ENCODE results near the gene RNF212. TPM values are rescaled to one million over a fixed set of nuclear protein-coding genes. Genes with fewer than 3 reads are reported as not detected.

The RNF212 gene, protein sequence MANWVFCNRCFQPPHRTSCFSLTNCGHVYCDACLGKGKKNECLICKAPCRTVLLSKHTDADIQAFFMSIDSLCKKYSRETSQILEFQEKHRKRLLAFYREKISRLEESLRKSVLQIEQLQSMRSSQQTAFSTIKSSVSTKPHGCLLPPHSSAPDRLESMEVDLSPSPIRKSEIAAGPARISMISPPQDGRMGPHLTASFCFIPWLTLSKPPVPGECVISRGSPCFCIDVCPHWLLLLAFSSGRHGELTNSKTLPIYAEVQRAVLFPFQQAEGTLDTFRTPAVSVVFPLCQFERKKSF
- total RNA-seq (1 to 10 TPM; 1.3 to 8.9 TPM), polyA plus RNA-seq (under 1 TPM in 1 of 2 donors, not detected in 1; 0.74 TPM)
- long read RNA-seq, donor 1: 0 reads
- long read RNA-seq, donor 2, partial matches to known transcripts: 0 of 1 reads
- long read RNA-seq, donor 2, other reads (novel, unspliced or antisense): 1 of 1 reads

DNA sequence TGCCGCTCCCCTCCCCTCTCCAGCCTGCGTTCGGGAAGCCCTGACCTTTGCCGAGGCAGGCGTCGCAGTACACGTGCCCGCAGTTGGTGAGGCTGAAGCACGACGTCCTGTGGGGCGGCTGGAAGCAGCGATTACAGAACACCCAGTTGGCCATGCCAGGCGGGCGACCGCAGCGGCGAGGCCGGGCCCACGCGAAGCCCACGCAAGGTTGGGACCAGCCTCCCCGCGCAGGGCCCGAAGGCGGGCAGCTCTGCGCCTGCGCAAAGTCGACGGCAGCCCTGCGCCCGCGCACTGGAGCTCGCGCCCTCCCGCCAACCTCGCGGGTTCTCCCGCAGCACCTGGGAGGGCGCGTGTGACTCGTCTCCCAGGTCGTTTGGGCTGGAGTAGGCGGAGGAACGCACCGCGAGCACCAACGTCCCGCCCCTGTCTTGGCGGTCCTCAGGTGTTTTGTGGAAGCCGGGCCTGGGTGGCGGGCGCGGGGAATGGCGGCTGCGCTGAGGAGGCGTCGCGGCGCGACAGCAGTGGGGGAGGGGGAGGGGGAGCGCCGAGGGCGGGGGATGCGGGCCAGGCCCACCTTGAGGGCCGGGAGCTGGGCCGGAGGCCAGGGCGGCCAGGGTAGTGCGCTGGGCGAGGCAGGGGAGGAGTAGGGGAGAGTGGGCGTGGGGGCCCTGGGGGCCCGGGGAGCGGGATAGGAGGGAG lies at the start of gene RNF212:
Gene RNF212, minus strand, starts transcription at position 254 of the 699 bp plus-strand sequence. Its CDS starts 100 bp downstream, at position 154.
- H3K4me3 ChIP-seq (ENCODE audit: low read length in 2 of 2): no peak within 1 kb of the TSS

DNA sequence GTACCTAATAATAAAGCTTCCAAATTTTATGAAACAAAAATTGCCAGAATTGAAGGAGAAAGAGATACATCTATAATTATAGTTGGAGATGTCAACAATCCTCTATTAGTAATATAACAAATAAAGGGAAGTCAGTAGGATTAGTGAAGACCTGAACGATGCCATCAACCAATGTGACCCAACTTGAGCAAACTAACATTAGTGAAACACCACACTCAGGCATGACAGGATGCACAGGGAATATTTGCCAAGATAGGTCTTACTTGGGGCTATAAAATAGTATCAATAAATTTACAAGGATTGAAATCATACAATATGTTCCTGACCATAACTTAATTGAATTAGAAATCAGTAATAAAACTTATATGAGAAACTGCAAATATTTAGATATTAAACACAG lies 47.0 kb upstream of the RNF212 start:
- DNase-seq: no peak
- H3K27ac ChIP-seq (ENCODE audit: low read depth in 1 of 2, low read length in 2 of 2): no peak overlapping the region
- no peak overlapping the region for H3K4me3 ChIP-seq (ENCODE audit: low read length in 2 of 2)
- no peaks in the 10 kb centered on the region for H3K4me1 ChIP-seq (ENCODE audit: control insufficient read depth in 1 of 2, insufficient read depth in 2 of 2, low read length in 2 of 2)
- H3K9me3 ChIP-seq (ENCODE audit: control insufficient read depth, low read length): no peaks in the 10 kb centered on the region
- intact Hi-C loops (cut with DNase I): loop anchor here (10.0 kb wide), 1 partner anchor 184 kb away; the partner anchor contains the start of gene UVSSA (in 2 of the 2)
- no peaks in the 10 kb centered on the region for H3K36me3 ChIP-seq (ENCODE audit: control insufficient read depth in 1 of 2, insufficient read depth in 2 of 2, low read length in 1 of 2)
- no peak for ATAC-seq (ENCODE audit: low FRiP score)
- H3K27me3 ChIP-seq (ENCODE audit: control insufficient read depth in 1 of 2, insufficient read depth in 2 of 2, low read length in 1 of 2): no peaks in the 10 kb centered on the region
- 86% methylated on average over 1 of the region's 1 CpG for WGBS, 2 donors

More for the DNA sequence above, at the start of gene RNF212:
- H3K36me3 ChIP-seq (ENCODE audit: control insufficient read depth in 1 of 2, insufficient read depth in 2 of 2, low read length in 1 of 2): no peaks in the 10 kb centered on the region
- intact Hi-C loops (cut with DNase I): no loop called here
- no peaks in the 10 kb centered on the region for H3K9me3 ChIP-seq (ENCODE audit: control insufficient read depth, low read length)
- no peak within 1 kb of the TSS for H3K27ac ChIP-seq (ENCODE audit: low read depth in 1 of 2, low read length in 2 of 2)
- H3K4me1 ChIP-seq (ENCODE audit: control insufficient read depth in 1 of 2, insufficient read depth in 2 of 2, low read length in 2 of 2): no peaks in the 10 kb centered on the region
- H3K27me3 ChIP-seq (ENCODE audit: control insufficient read depth in 1 of 2, insufficient read depth in 2 of 2, low read length in 1 of 2): peaks cover 0 to 3% of the 10 kb centered on the region in 2 donors
- peak; percentile 59 for ATAC-seq (ENCODE audit: low FRiP score)
- DNase-seq: no peak
- whole genome bisulfite sequencing, 2 donors: 14 to 21% methylated on average over 52 to 71 of the region's 72 CpGs

DNA sequence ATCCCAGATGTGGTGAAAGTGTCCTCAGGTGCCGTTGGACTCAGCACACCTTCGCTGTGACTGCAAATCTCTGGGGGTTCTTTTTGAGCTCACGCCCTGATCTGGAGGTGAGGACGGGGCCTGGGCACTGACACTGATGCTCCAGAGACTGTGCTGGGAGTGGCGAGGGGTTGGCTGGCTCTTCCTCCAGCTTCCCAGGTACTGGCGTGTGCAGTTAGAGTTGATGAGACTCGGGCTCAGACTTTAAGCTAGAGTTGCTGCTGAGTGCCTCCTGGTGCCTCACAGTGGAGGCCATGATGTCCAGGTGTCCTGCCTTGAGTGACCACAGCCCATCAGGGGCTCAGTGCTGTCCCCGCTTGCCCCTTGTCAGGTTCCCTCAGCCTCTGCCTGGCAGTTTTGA lies 42.7 kb upstream of the RNF212 start:
- DNase-seq: no peak
- WGBS, 2 donors: 88 to 96% methylated on average over 8 of the region's 8 CpGs

DNA sequence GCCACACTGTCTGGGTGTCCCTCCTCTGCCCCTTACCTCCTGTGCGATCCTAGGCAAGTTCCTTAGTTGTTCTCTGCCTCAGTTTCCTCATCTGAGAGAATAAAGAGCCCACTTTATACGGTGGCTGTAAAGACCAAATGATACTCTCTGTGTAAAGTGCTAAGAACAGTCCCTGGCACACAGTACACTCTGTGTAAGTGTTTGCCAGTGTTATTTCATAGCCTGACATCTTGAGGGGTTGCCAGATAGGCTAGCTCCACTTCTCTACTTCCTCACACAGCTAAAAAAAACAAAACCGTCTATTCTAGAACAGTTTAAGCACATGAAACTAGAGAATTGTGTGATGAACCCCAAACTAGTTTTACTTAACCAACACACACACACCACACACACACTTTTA lies 42.0 kb upstream of the RNF212 start:
- Histone ChIP-seq H3K36me3 (ENCODE audit: control insufficient read depth in 1 of 2, insufficient read depth in 2 of 2, low read length in 1 of 2) (no peaks in the 10 kb centered on the region), H3K27me3 (ENCODE audit: control insufficient read depth in 1 of 2, insufficient read depth in 2 of 2, low read length in 1 of 2) (no peaks in the 10 kb centered on the region), H3K27ac (ENCODE audit: low read depth in 1 of 2, low read length in 2 of 2) (peak overlapping the region in 1 of 2 donors; percentile 6), H3K4me3 (ENCODE audit: low read length in 2 of 2) (no peak overlapping the region), H3K4me1 (ENCODE audit: control insufficient read depth in 1 of 2, insufficient read depth in 2 of 2, low read length in 2 of 2) (no peaks in the 10 kb centered on the region), H3K9me3 (ENCODE audit: control insufficient read depth, low read length) (no peaks in the 10 kb centered on the region)
- WGBS, 2 donors: 15 to 25% methylated on average over 3 of the region's 3 CpGs
- intact Hi-C loops (cut with DNase I): no loop called here
- DNase-seq (no peak), ATAC-seq (ENCODE audit: low FRiP score) (peak; percentile 45)

More for the DNA sequence above, 42.7 kb upstream of the RNF212 start:
- Histone ChIP-seq H3K9me3 (ENCODE audit: control insufficient read depth, low read length) (no peaks in the 10 kb centered on the region), H3K27ac (ENCODE audit: low read depth in 1 of 2, low read length in 2 of 2) (no peak overlapping the region), H3K4me1 (ENCODE audit: control insufficient read depth in 1 of 2, insufficient read depth in 2 of 2, low read length in 2 of 2) (no peaks in the 10 kb centered on the region), H3K4me3 (ENCODE audit: low read length in 2 of 2) (no peak overlapping the region), H3K27me3 (ENCODE audit: control insufficient read depth in 1 of 2, insufficient read depth in 2 of 2, low read length in 1 of 2) (no peaks in the 10 kb centered on the region), H3K36me3 (ENCODE audit: control insufficient read depth in 1 of 2, insufficient read depth in 2 of 2, low read length in 1 of 2) (no peaks in the 10 kb centered on the region)
- ATAC-seq (ENCODE audit: low FRiP score): no peak
- intact Hi-C loops (cut with DNase I): no loop called here

DNA sequence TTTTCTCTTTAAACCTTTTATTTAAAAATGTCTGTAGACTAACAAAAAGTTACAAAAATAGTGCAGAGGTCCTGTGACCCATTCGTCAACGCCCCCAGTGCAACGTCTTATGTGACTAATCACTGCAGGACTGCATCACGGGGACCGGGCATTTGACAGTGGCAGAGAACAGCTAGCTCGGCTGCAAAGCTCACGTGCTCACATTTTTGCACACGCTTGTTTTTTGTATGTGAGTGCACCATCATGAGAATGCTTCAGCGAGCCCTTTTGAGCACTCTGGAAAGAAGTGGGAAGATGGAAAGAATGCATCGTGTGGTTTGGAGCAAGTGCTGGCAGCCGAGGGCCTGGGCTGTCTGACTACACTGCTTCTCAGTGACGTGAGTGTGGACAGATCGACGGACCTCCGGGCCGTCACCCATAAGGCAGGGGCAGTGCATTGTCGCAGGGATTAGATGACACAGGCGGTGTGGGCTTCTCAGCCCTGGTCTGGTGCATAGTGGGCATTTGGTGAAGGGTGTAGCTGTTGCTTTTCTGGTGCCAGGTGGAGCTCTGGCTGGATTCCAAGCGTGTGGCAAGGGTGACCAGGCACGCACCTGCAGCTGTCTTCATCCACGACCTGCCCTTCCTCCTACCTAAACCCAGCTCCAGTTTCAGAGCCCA lies 41.3 kb upstream of the RNF212 start:
- no peak overlapping the region for H3K4me3 ChIP-seq (ENCODE audit: low read length in 2 of 2)
- H3K27me3 ChIP-seq (ENCODE audit: control insufficient read depth in 1 of 2, insufficient read depth in 2 of 2, low read length in 1 of 2): no peaks in the 10 kb centered on the region
- no peaks in the 10 kb centered on the region for H3K4me1 ChIP-seq (ENCODE audit: control insufficient read depth in 1 of 2, insufficient read depth in 2 of 2, low read length in 2 of 2)
- intact Hi-C loops (cut with DNase I): no loop called here
- no peaks in the 10 kb centered on the region for H3K9me3 ChIP-seq (ENCODE audit: control insufficient read depth, low read length)
- WGBS, 2 donors: 9 to 15% methylated on average over 21 of the region's 21 CpGs
- peak; percentile 83 to 85 for DNase-seq
- no peaks in the 10 kb centered on the region for H3K36me3 ChIP-seq (ENCODE audit: control insufficient read depth in 1 of 2, insufficient read depth in 2 of 2, low read length in 1 of 2)
- peak overlapping the region in 1 of 2 donors; percentile 6 for H3K27ac ChIP-seq (ENCODE audit: low read depth in 1 of 2, low read length in 2 of 2)
- ATAC-seq (ENCODE audit: low FRiP score): peak; percentile 72

DNA sequence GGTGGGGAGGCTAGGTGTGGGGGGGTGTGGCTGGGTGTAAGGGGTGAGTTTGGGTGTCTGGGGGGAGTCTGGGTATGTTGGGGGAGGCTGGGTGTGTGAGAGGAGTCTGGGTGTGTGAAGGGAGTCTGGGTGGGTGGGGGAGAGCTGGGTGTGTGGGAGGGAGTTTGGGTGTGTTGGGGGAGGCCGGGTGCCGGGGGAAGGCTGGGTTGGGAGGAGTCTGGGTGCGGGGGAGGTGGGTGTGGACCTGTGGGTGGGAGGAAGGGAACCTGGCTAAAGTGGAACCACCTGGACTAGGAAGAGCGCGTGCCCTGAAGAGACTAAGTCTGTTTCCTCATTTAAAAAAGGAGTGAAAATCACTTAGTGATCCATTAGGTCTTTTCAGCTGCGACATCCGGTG lies 40.8 kb upstream of the RNF212 start:
- intact Hi-C loops (cut with DNase I): no loop called here
- no peaks in the 10 kb centered on the region for H3K4me1 ChIP-seq (ENCODE audit: control insufficient read depth in 1 of 2, insufficient read depth in 2 of 2, low read length in 2 of 2)
- DNase-seq (peak in 1 of 2 donors; percentile 74), ATAC-seq (ENCODE audit: low FRiP score) (no peak)
- no peak overlapping the region for H3K27ac ChIP-seq (ENCODE audit: low read depth in 1 of 2, low read length in 2 of 2)
- H3K36me3 ChIP-seq (ENCODE audit: control insufficient read depth in 1 of 2, insufficient read depth in 2 of 2, low read length in 1 of 2): no peaks in the 10 kb centered on the region
- no peaks in the 10 kb centered on the region for H3K9me3 ChIP-seq (ENCODE audit: control insufficient read depth, low read length)
- WGBS, 2 donors: 28% methylated on average over 7 of the region's 7 CpGs
- no peaks in the 10 kb centered on the region for H3K27me3 ChIP-seq (ENCODE audit: control insufficient read depth in 1 of 2, insufficient read depth in 2 of 2, low read length in 1 of 2)
- H3K4me3 ChIP-seq (ENCODE audit: low read length in 2 of 2): no peak overlapping the region

DNA sequence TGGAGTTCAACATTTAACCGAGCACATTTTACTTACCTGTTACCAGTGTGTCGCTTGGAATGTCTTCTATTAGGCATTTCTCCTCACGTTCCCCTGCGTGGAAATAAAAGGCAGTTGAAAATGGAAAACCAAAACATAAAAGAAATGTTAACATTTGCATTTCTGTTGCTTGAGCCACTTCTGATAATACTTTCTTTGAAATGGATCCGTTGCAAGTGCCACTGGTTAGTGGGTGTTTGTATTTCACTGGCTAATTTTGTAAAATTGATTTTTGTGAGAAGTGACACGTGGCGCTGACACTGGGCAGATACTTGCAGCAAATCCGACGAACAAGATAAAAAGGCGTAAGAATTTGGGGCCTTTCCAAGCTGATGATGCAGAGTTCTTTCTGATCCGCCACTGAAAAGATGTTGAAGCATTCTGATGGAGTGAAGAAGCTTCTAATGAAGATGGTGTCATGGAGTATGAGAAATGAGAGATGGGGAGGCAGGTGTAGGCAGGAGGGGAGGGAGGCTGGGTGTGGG lies 40.3 kb upstream of the RNF212 start:
- no peak for ATAC-seq (ENCODE audit: low FRiP score)
- WGBS, 2 donors: 79 to 84% methylated on average over 11 of the region's 11 CpGs
- H3K27ac ChIP-seq (ENCODE audit: low read depth in 1 of 2, low read length in 2 of 2): no peak overlapping the region

DNA sequence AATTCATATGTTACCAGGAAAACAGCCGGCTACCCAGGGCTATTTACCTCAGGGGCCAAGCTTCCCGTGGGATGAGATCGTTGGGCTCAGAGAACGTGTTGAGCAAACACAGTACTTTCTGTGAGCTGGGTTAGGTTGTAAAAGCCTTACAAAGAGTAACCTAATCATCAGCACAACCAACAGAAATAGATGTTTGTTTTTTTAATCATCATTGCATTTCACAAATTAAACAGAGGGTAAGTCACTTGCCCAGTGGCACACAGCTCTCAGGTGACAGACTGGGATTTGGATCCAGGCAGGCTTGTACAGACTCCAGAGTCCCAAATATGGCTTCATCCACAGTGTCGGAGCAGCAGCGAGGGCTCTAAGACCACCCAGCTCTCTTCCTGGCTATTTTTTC lies 38.9 kb upstream of the RNF212 start:
- no peaks in the 10 kb centered on the region for H3K4me1 ChIP-seq (ENCODE audit: control insufficient read depth in 1 of 2, insufficient read depth in 2 of 2, low read length in 2 of 2)
- H3K27ac ChIP-seq (ENCODE audit: low read depth in 1 of 2, low read length in 2 of 2): no peak overlapping the region
- H3K9me3 ChIP-seq (ENCODE audit: control insufficient read depth, low read length): no peaks in the 10 kb centered on the region
- no peaks in the 10 kb centered on the region for H3K36me3 ChIP-seq (ENCODE audit: control insufficient read depth in 1 of 2, insufficient read depth in 2 of 2, low read length in 1 of 2)
- intact Hi-C loops (cut with DNase I): no loop called here
- H3K4me3 ChIP-seq (ENCODE audit: low read length in 2 of 2): no peak overlapping the region
- no peak for ATAC-seq (ENCODE audit: low FRiP score)
- DNase-seq: no peak
- 77 to 81% methylated on average over 6 of the region's 6 CpGs for WGBS, 2 donors
- H3K27me3 ChIP-seq (ENCODE audit: control insufficient read depth in 1 of 2, insufficient read depth in 2 of 2, low read length in 1 of 2): no peaks in the 10 kb centered on the region

More for the DNA sequence above, 40.3 kb upstream of the RNF212 start:
- no peak for DNase-seq
- intact Hi-C loops (cut with DNase I): no loop called here
- Histone ChIP-seq H3K4me3 (ENCODE audit: low read length in 2 of 2) (no peak overlapping the region), H3K9me3 (ENCODE audit: control insufficient read depth, low read length) (no peaks in the 10 kb centered on the region), H3K27me3 (ENCODE audit: control insufficient read depth in 1 of 2, insufficient read depth in 2 of 2, low read length in 1 of 2) (no peaks in the 10 kb centered on the region), H3K36me3 (ENCODE audit: control insufficient read depth in 1 of 2, insufficient read depth in 2 of 2, low read length in 1 of 2) (no peaks in the 10 kb centered on the region), H3K4me1 (ENCODE audit: control insufficient read depth in 1 of 2, insufficient read depth in 2 of 2, low read length in 2 of 2) (no peaks in the 10 kb centered on the region)

Data from aorta (tissue), 5 donors.